ENCODE results near the gene SDS. TPM values are rescaled to one million over a fixed set of nuclear protein-coding genes. Genes with fewer than 3 reads are reported as not detected.

Gene SDS
- total and polyA plus RNA-seq, 2 of the 8 experiments (the other 6 are each of a cell fraction or from before 2014, with no cell fraction given), result 0.21 TPM; not detected in 1

- Histone ChIP-seq H3K27ac (ENCODE audit: low read depth, low read length) (no peak overlapping the region), H2BK5ac (ENCODE audit: low read depth, low read length) (no peak overlapping the region), H3K4ac (replicated peaks; ENCODE audit: insufficient read length, low read depth, low read length) (no peak overlapping the region), H3K14ac (ENCODE audit: insufficient read length) (no peak overlapping the region), H3K79me2 (ENCODE audit: control insufficient read depth in 1 of 2, insufficient read depth in 2 of 2, low read length in 2 of 2) (no peaks in the 10 kb centered on the region), H3K23ac (ENCODE audit: insufficient read length) (no peak overlapping the region), H3K4me2 (ENCODE audit: insufficient read depth in 1 of 2, low read depth in 2 of 2, low read length in 2 of 2) (no peak overlapping the region), H3K56ac (replicated peaks; ENCODE audit: insufficient read length, low read depth, low read length) (no peak overlapping the region), H3K36me3 (ENCODE audit: control insufficient read depth in 2 of 4, insufficient read depth in 4 of 4, low read length in 3 of 4) (no peaks in the 10 kb centered on the region; a peak in 2 of 8 replicates), H2AK5ac (ENCODE audit: low read depth, low read length) (no peak overlapping the region), H2BK120ac (replicated peaks; ENCODE audit: low read depth, low read length) (no peak overlapping the region), H3K4me3 (ENCODE audit: extremely low read depth in 1 of 4, insufficient read depth in 2 of 4, low read depth in 3 of 4, low read length in 4 of 4) (no peak overlapping the region), H4K5ac (ENCODE audit: insufficient read length, low read depth, low read length) (no peak overlapping the region), H3K23me2 (ENCODE audit: low read depth, low read length) (peaks cover 7% of the 10 kb centered on the region; the same call in 1 of the 2 replicates), H2BK20ac (ENCODE audit: low read length) (no peak overlapping the region), H2BK12ac (ENCODE audit: low read depth, low read length) (no peak overlapping the region), H4K20me1 (replicated peaks in 1 of 2; ENCODE audit: control insufficient read depth in 1 of 2, insufficient read depth in 2 of 2, low read length in 2 of 2) (peaks cover 0 to 2% of the 10 kb centered on the region in 2 experiments), H3K79me1 (ENCODE audit: low read depth, low read length) (no peaks in the 10 kb centered on the region), H3K4me1 (replicated peaks in 1 of 4; ENCODE audit: control insufficient read depth in 3 of 4, insufficient read depth in 4 of 4, low read length in 3 of 4) (0 out of 7 replicates have a peak, but pooled peaks cover 0 to 3% (median 0%) of the 10 kb centered on the region in 4 experiments), H4K8ac (ENCODE audit: extremely low read depth, insufficient read depth, low read length) (no peak overlapping the region), H4K91ac (replicated peaks; ENCODE audit: insufficient read length, low read length) (no peak overlapping the region), H3K9ac (replicated peaks in 1 of 4; ENCODE audit: extremely low read depth in 1 of 4, low read depth in 3 of 4, low read length in 3 of 4) (no peak overlapping the region), H3K27me3 (replicated peaks in 1 of 4; ENCODE audit: control insufficient read depth in 3 of 4, extremely low read depth in 1 of 4, insufficient read depth in 3 of 4, low read length in 3 of 4) (no peaks in the 10 kb centered on the region), H3K9me3 (ENCODE audit: insufficient read depth in 2 of 2, low read depth in 1 of 2, low read length in 1 of 2) (no peaks in the 10 kb centered on the region), H3K18ac (ENCODE audit: extremely low read depth, low read length) (no peak overlapping the region), H2BK15ac (ENCODE audit: low read length) (no peak overlapping the region), H2AFZ (ENCODE audit: low read length) (no peak overlapping the region)
- 87% methylated on average over 5 of the region's 5 CpGs; no CpG with 5 or more reads in 1 of the 2 experiments for WGBS, 2 experiments (ENCODE audit: extremely low coverage in 1 of 2, insufficient coverage in 1 of 2, insufficient read length in 1 of 2, insufficient replicate concordance in 2 of 2, low coverage in 1 of 2, low lambda C conversion rate in 2 of 2, missing lambda C conversion rate in 1 of 2)
- no peak for DNase-seq (ENCODE audit: low read depth in 1 of 2, low spot score in 2 of 2)
- ChIA-PET CTCF (ENCODE audit: partially characterized antibody) (interaction anchor here (1.1 kb wide), 1 partner anchor 20 kb away, joined by 3 read pairs; no protein-coding TSS in a partner anchor), POLR2A (ENCODE audit: partially characterized antibody) (no interaction called here)
- TF ChIP-seq KDM5A (IDR thresholded peaks at IDR 0.05; ENCODE audit: low read length), result no peak
- no peak for TF ChIP-seq SIN3A (conservative IDR thresholded peaks at IDR 0.05 in 1 of 2, IDR thresholded peaks at IDR 0.05 in 1 of 2; ENCODE audit: low read depth in 1 of 2, low read length in 2 of 2)
- TF ChIP-seq NRF1 (IDR thresholded peaks at IDR 0.05; ENCODE audit: low read depth, low read length), result no peak
- no peak for TF ChIP-seq ZNF274 (IDR thresholded peaks at IDR 0.05; ENCODE audit: borderline replicate concordance, extremely low read depth, low read length)
- TF ChIP-seq POU5F1 (IDR thresholded peaks at IDR 0.05; ENCODE audit: low read depth, low read length), result no peak
- TF ChIP-seq TAF1 (IDR thresholded peaks at IDR 0.05; ENCODE audit: low read depth, low read length), result no peak
- no peak for TF ChIP-seq RXRA (IDR thresholded peaks at IDR 0.05; ENCODE audit: insufficient read depth, low read depth, low read length)
- TF ChIP-seq SIX5 (IDR thresholded peaks at IDR 0.05; ENCODE audit: low read depth, low read length), result no peak
- no peak for TF ChIP-seq CBX8 (IDR thresholded peaks at IDR 0.05; ENCODE audit: borderline replicate concordance, low read depth, low read length)
- no peak for TF ChIP-seq E2F6 (IDR thresholded peaks at IDR 0.05)
- FAIRE-seq, result no peak
Observed at GRCh38 chr12:113395119-113395518, 8.6 kb downstream of the SDS start.
